Activated T-cell treated with anti-CD3 and anti-CD28 coated beads, Interleukin-2, amount 50 U/mL, for 72 hours (primary cell): ENCODE results near the gene COG6. TPM values are rescaled to one million over a fixed set of nuclear protein-coding genes. Genes with fewer than 3 reads are reported as not detected.

Experiments
- ATAC-seq, 2 donors: fragments of 150-1000 bp; cut with Tn5 transposase; replicated peaks in 1 of 2; 2 replicates each; pipeline ENCODE4 v1.10.0; 2021; ENCODE audit warnings: moderate library complexity in 2 of 2, mild to moderate bottlenecking in 1 of 2
- DNase-seq, 2 donors: peaks; one replicate each; pipeline ENCODE4 v3.0.0; 2021 to 2022; ENCODE audit warnings: mixed read lengths in 1 of 2
- H3K27ac Mint-ChIP-seq: one replicate; pipeline ENCODE4 v1.8.0; 2022; ENCODE audit warnings: mild to moderate bottlenecking, moderate library complexity, mixed read lengths
- H3K27me3 Mint-ChIP-seq: one replicate; pipeline ENCODE4 v1.8.0; 2022; ENCODE audit warnings: low read depth, mixed read lengths
- H3K36me3 Mint-ChIP-seq, 2 donors: one replicate each; pipeline ENCODE4 v1.8.0; 2022; ENCODE audit warnings: mixed read lengths in 2 of 2, mild to moderate bottlenecking in 1 of 2; ENCODE audit not compliant: insufficient read depth in 2 of 2
- H3K4me1 Mint-ChIP-seq: one replicate; pipeline ENCODE4 v1.8.0; 2022; ENCODE audit warnings: low read depth, mixed read lengths
- H3K4me3 Mint-ChIP-seq, 2 donors: one replicate each; pipeline ENCODE4 v1.8.0; 2022; ENCODE audit warnings: mild to moderate bottlenecking in 2 of 2, mixed read lengths in 2 of 2, moderate library complexity in 2 of 2
- H3K9me3 Mint-ChIP-seq, 2 donors: one replicate each; pipeline ENCODE4 v1.8.0; 2022; ENCODE audit warnings: mixed read lengths in 2 of 2
- total RNA-seq, 2 donors: library from RNA; stranded (reverse); gene quantifications; one replicate each; pipeline ENCODE4 v1.2.3, GENCODE V29; 2022

The COG6 gene
- total RNA-seq, 2 donors from 2014 or later = 33.0 to 35.2 TPM

- peaks cover 0 to 4% of the 10 kb centered on the region in 2 donors for H3K36me3 Mint-ChIP-seq
- H3K4me1 Mint-ChIP-seq = peaks cover 12% of the 10 kb centered on the region
- no peaks in the 10 kb centered on the region for H3K27me3 Mint-ChIP-seq
- H3K4me3 Mint-ChIP-seq = no peak overlapping the region
- H3K27ac Mint-ChIP-seq = no peak overlapping the region
- H3K9me3 Mint-ChIP-seq = peaks cover 0 to 1% of the 10 kb centered on the region in 2 donors
- DNase-seq (peak; percentile 34 to 39), ATAC-seq (peak; percentile 56 to 66)
Observed at GRCh38 chr13:39765801-39766463, 110.5 kb downstream of the COG6 start.

GRCh38 chr13:39766464-39767158 lies 111.1 kb downstream of the COG6 start:
- Mint-ChIP-seq H3K36me3 (no peaks in the 10 kb centered on the region), H3K27me3 (no peaks in the 10 kb centered on the region), H3K4me3 (no peak overlapping the region), H3K9me3 (no peaks in the 10 kb centered on the region), H3K27ac (no peak overlapping the region), H3K4me1 (peaks cover 12% of the 10 kb centered on the region)
- DNase-seq (no peak), ATAC-seq (no peak)

GRCh38 chr13:39767791-39768517 lies 112.5 kb downstream of the COG6 start:
- H3K36me3 Mint-ChIP-seq = no peaks in the 10 kb centered on the region
- ATAC-seq (peak; percentile 36 to 46), DNase-seq (no peak)
- H3K27me3 Mint-ChIP-seq = no peaks in the 10 kb centered on the region
- H3K9me3 Mint-ChIP-seq = no peaks in the 10 kb centered on the region
- no peak overlapping the region for H3K27ac Mint-ChIP-seq
- H3K4me1 Mint-ChIP-seq = peaks cover 12% of the 10 kb centered on the region
- H3K4me3 Mint-ChIP-seq = no peak overlapping the region

GRCh38 chr13:39768962-39769361 lies 113.5 kb downstream of the COG6 start:
- Mint-ChIP-seq H3K27ac (no peak overlapping the region), H3K27me3 (no peaks in the 10 kb centered on the region)
- ATAC-seq = no peak

GRCh38 chr13:39770221-39771090 lies 115.0 kb downstream of the COG6 start:
- no peak for ATAC-seq
- H3K27me3 Mint-ChIP-seq = no peaks in the 10 kb centered on the region
- H3K27ac Mint-ChIP-seq = no peak overlapping the region
- DNase-seq = no peak
- H3K36me3 Mint-ChIP-seq = no peaks in the 10 kb centered on the region
- H3K9me3 Mint-ChIP-seq = no peaks in the 10 kb centered on the region
- peaks cover 13% of the 10 kb centered on the region for H3K4me1 Mint-ChIP-seq
- H3K4me3 Mint-ChIP-seq = no peak overlapping the region

More at GRCh38 chr13:39768962-39769361, 113.5 kb downstream of the COG6 start:
- Mint-ChIP-seq H3K4me1 (peaks cover 12% of the 10 kb centered on the region), H3K4me3 (no peak overlapping the region), H3K9me3 (no peaks in the 10 kb centered on the region), H3K36me3 (no peaks in the 10 kb centered on the region)
- DNase-seq = no peak

- Mint-ChIP-seq H3K4me3 (no peak overlapping the region), H3K9me3 (peaks cover 1 to 4% of the 10 kb centered on the region in 2 donors), H3K4me1 (peaks cover 35% of the 10 kb centered on the region), H3K27ac (no peak overlapping the region), H3K36me3 (peaks cover 7 to 15% of the 10 kb centered on the region in 2 donors), H3K27me3 (no peaks in the 10 kb centered on the region)
- DNase-seq = no peak
- no peak for ATAC-seq
Observed at GRCh38 chr13:39773833-39774232, 118.4 kb downstream of the COG6 start.

GRCh38 chr13:39776439-39776838 lies 121.0 kb downstream of the COG6 start:
- ATAC-seq (peak; percentile 70 to 82), DNase-seq (peak; percentile 27 to 34)
- peak overlapping the region; percentile 67 to 72 for H3K4me3 Mint-ChIP-seq
- no peaks in the 10 kb centered on the region for H3K27me3 Mint-ChIP-seq
- peaks cover 1 to 4% of the 10 kb centered on the region in 2 donors for H3K9me3 Mint-ChIP-seq
- H3K36me3 Mint-ChIP-seq = peaks cover 7 to 19% of the 10 kb centered on the region in 2 donors
- H3K4me1 Mint-ChIP-seq = peaks cover 51% of the 10 kb centered on the region
- peak overlapping the region; percentile 92 for H3K27ac Mint-ChIP-seq

GRCh38 chr13:39777021-39777420 lies 121.6 kb downstream of the COG6 start:
- H3K4me3 Mint-ChIP-seq = peak overlapping the region; percentile 67 to 72
- peak overlapping the region; percentile 92 for H3K27ac Mint-ChIP-seq
- no peaks in the 10 kb centered on the region for H3K27me3 Mint-ChIP-seq
- DNase-seq = no peak
- H3K4me1 Mint-ChIP-seq = peaks cover 57% of the 10 kb centered on the region
- H3K9me3 Mint-ChIP-seq = peaks cover 1 to 4% of the 10 kb centered on the region in 2 donors
- ATAC-seq = peak; percentile 10 to 15
- peaks cover 7 to 19% of the 10 kb centered on the region in 2 donors for H3K36me3 Mint-ChIP-seq

- H3K9me3 Mint-ChIP-seq = peaks cover 1 to 4% of the 10 kb centered on the region in 2 donors
- H3K36me3 Mint-ChIP-seq = peaks cover 7 to 19% of the 10 kb centered on the region in 2 donors
- H3K4me1 Mint-ChIP-seq = peaks cover 62% of the 10 kb centered on the region
- DNase-seq (peak; percentile 53 to 65), ATAC-seq (peak; percentile 83 to 87)
- peak overlapping the region; percentile 67 to 72 for H3K4me3 Mint-ChIP-seq
- H3K27ac Mint-ChIP-seq = peak overlapping the region; percentile 92
- no peaks in the 10 kb centered on the region for H3K27me3 Mint-ChIP-seq
Observed at GRCh38 chr13:39777527-39778061, 122.1 kb downstream of the COG6 start.

- ATAC-seq = peak in 1 of 2 donors; percentile 12
Observed at GRCh38 chr13:39779337-39780265, 124.1 kb downstream of the COG6 start.

GRCh38 chr13:39780711-39781110 lies 125.2 kb downstream of the COG6 start:
- H3K4me1 Mint-ChIP-seq = peaks cover 63% of the 10 kb centered on the region

More at GRCh38 chr13:39779337-39780265, 124.1 kb downstream of the COG6 start:
- peak; percentile 42 to 49 for DNase-seq
- Mint-ChIP-seq H3K27ac (peak overlapping the region; percentile 72), H3K9me3 (peaks cover 1 to 4% of the 10 kb centered on the region in 2 donors), H3K27me3 (no peaks in the 10 kb centered on the region), H3K4me3 (peak overlapping the region in 1 of 2 donors; percentile 61), H3K4me1 (peaks cover 64% of the 10 kb centered on the region), H3K36me3 (peaks cover 7 to 19% of the 10 kb centered on the region in 2 donors)

More at GRCh38 chr13:39780711-39781110, 125.2 kb downstream of the COG6 start:
- H3K9me3 Mint-ChIP-seq = peaks cover 1 to 4% of the 10 kb centered on the region in 2 donors
- H3K36me3 Mint-ChIP-seq = peaks cover 7 to 19% of the 10 kb centered on the region in 2 donors
- no peaks in the 10 kb centered on the region for H3K27me3 Mint-ChIP-seq
- no peak overlapping the region for H3K27ac Mint-ChIP-seq
- no peak for ATAC-seq
- DNase-seq = no peak
- peak overlapping the region in 1 of 2 donors; percentile 20 for H3K4me3 Mint-ChIP-seq
